Nephron progenitor cell (in vitro differentiated cells): ENCODE measurements around the gene SOWAHA.

ENCODE experiments used
- DNase-seq: peaks from one replicate; pipeline ENCODE4 v3.0.0; 2021
- H3K27ac Mint-ChIP-seq: 2 replicates; pipeline ENCODE4 v1.8.0; 2021; ENCODE audit warnings: mild to moderate bottlenecking, moderate library complexity, mixed read lengths
- H3K27me3 Mint-ChIP-seq: 2 replicates; pipeline ENCODE4 v1.8.0; 2021; ENCODE audit warnings: mild to moderate bottlenecking, low read depth, mixed read lengths; ENCODE audit not compliant: poor library complexity
- H3K36me3 Mint-ChIP-seq: 2 replicates; pipeline ENCODE4 v1.8.0; 2021; ENCODE audit warnings: low read depth, mixed read lengths
- H3K4me1 Mint-ChIP-seq: 2 replicates; pipeline ENCODE4 v1.8.0; 2021; ENCODE audit warnings: mixed read lengths
- H3K4me3 Mint-ChIP-seq: 2 replicates; pipeline ENCODE4 v1.8.0; 2021; ENCODE audit warnings: mild to moderate bottlenecking, moderate library complexity, mixed read lengths
- H3K9me3 Mint-ChIP-seq: 2 replicates; pipeline ENCODE4 v1.8.0; 2021; ENCODE audit warnings: mild to moderate bottlenecking, moderate library complexity, mixed read lengths
- CTCF ChIP-seq: fragments of 200-600 bp; sonication (generic); IDR thresholded peaks from 2 replicates; pipeline ENCODE4 v1.5.0; 2021; ENCODE audit warnings: antibody characterized with exemption

The SOWAHA gene

GRCh38 chr5:132766806-132767055 is 46.4 kb upstream of the SOWAHA start:
- no peak for TF ChIP-seq CTCF
- H3K36me3 Mint-ChIP-seq = peaks cover 14% of the 10 kb centered on the region
- no peaks in the 10 kb centered on the region for H3K9me3 Mint-ChIP-seq
- no peak overlapping the region for H3K4me3 Mint-ChIP-seq
- H3K27ac Mint-ChIP-seq = no peak overlapping the region
- no peak for DNase-seq
- peaks cover 8% of the 10 kb centered on the region for H3K4me1 Mint-ChIP-seq
- peaks cover 6% of the 10 kb centered on the region for H3K27me3 Mint-ChIP-seq

GRCh38 chr5:132767150-132767549 is 46.0 kb upstream of the SOWAHA start:
- peaks cover 14% of the 10 kb centered on the region for H3K36me3 Mint-ChIP-seq
- H3K27ac Mint-ChIP-seq = peak overlapping the region; percentile 38

GRCh38 chr5:132768485-132768868 is 44.6 kb upstream of the SOWAHA start:
- TF ChIP-seq CTCF = no peak

More at GRCh38 chr5:132767150-132767549, 46.0 kb upstream of the SOWAHA start:
- peaks cover 12% of the 10 kb centered on the region for H3K4me1 Mint-ChIP-seq
- H3K27me3 Mint-ChIP-seq = peaks cover 6% of the 10 kb centered on the region
- DNase-seq = no peak
- H3K4me3 Mint-ChIP-seq = no peak overlapping the region
- TF ChIP-seq CTCF = no peak
- no peaks in the 10 kb centered on the region for H3K9me3 Mint-ChIP-seq

DNA sequence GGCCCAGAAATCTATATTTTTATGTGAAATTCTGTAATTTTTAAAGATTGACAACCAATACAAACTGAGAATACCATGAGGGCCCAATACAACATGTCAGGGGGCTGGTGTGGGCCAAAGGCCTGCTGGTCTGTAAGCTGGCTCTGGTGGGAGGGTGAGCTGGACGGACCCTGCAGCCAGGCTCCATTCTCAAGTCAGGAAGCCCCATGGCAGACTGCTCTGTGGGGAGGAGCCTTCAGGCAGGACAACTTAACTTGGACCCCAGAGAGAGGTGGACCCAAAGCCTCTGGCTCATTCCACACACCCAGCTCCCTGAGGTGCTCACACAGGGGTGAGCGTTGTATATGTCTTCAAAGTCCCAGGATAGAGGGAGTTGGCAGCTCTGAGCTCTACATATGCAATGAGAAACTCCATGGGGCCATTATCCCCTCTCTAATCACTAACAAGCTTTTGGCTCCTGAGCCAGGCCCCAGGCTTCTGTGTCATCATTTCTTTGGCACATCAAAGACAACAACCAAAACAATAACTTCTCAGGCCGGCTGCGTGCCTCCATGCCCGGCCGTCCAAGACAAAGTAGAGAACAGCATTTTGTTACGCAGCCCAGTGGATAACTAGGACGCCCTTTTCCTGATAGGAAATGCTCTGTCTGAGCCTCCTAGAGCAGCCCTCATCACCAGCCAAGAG is 42.5 kb upstream of the SOWAHA start:
- Mint-ChIP-seq H3K27ac (no peak overlapping the region), H3K4me3 (no peak overlapping the region), H3K27me3 (peaks cover 10% of the 10 kb centered on the region), H3K9me3 (no peaks in the 10 kb centered on the region), H3K4me1 (peaks cover 28% of the 10 kb centered on the region), H3K36me3 (no peaks in the 10 kb centered on the region)
- no peak for DNase-seq
- no peak for TF ChIP-seq CTCF

More at GRCh38 chr5:132768485-132768868, 44.6 kb upstream of the SOWAHA start:
- DNase-seq = no peak
- peaks cover 8% of the 10 kb centered on the region for H3K36me3 Mint-ChIP-seq
- H3K27me3 Mint-ChIP-seq = peaks cover 6% of the 10 kb centered on the region
- H3K4me3 Mint-ChIP-seq = no peak overlapping the region
- peaks cover 14% of the 10 kb centered on the region for H3K4me1 Mint-ChIP-seq
- H3K9me3 Mint-ChIP-seq = no peaks in the 10 kb centered on the region
- no peak overlapping the region for H3K27ac Mint-ChIP-seq

DNA sequence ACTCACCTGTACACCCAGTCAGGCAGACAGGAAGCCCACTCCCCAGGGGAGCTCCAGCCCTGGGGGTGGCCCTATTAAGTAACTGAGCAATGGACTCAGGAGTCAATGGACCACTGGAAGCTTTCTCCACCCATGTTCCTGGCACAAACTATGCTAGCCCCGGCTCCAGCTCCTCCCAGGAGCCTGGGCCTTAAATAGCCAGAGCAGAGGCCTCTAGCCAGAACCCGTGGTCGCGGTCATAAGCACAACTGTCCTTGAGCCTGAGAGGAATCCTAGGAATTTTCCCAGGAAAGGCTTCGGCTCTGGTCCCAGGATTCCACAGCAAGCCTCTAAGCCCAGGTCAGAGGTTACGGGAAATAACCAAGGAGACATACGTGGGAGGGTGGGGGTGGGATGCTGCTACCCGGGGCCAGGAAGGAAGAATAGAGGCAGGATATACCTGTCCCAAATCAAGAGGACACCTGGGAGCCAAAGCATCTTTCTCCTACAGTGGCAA is 41.6 kb upstream of the SOWAHA start:
- no peak overlapping the region for H3K4me3 Mint-ChIP-seq
- peaks cover 34% of the 10 kb centered on the region for H3K4me1 Mint-ChIP-seq
- H3K9me3 Mint-ChIP-seq = no peaks in the 10 kb centered on the region
- peak overlapping the region; percentile 13 for H3K27ac Mint-ChIP-seq
- no peaks in the 10 kb centered on the region for H3K36me3 Mint-ChIP-seq
- DNase-seq = peak; percentile 60
- TF ChIP-seq CTCF = no peak
- peaks cover 14% of the 10 kb centered on the region for H3K27me3 Mint-ChIP-seq

- H3K4me3 Mint-ChIP-seq = no peak overlapping the region
- no peaks in the 10 kb centered on the region for H3K9me3 Mint-ChIP-seq
- H3K36me3 Mint-ChIP-seq = no peaks in the 10 kb centered on the region
- H3K27ac Mint-ChIP-seq = peak overlapping the region; percentile 46
- H3K27me3 Mint-ChIP-seq = peaks cover 15% of the 10 kb centered on the region
- TF ChIP-seq CTCF = no peak
- DNase-seq = no peak
- H3K4me1 Mint-ChIP-seq = peaks cover 34% of the 10 kb centered on the region
Observed at GRCh38 chr5:132772291-132773070, 40.6 kb upstream of the SOWAHA start.
